ENCODE results near the gene GAN.
A peak's percentile ranks its signal among the peaks of the same experiment; 100 is the strongest.
"Not testable (repeated sequence)": the region's sequence is repeated elsewhere in the genome, so short reads cannot be mapped to it uniquely, and the experiment has no call there.

Gene GAN

DNA sequence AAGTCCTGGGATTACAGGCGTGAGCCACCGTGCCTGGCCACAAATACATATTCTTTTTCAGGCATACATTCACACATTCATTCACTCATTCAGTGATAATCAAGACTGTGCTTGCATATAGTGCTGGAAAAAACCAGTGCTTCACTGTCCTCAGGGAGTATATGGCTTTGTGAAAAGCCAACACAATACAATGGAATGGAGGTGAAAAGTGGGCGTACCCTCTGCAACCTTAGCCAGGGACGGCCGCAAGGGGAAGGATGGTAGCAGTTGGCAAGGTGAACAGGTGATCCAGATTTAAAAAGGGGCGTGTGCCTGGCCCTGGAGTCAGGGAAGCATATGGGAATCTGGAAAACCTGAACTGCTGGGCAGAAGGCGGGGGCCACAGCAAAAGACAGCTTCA is 18.1 kb upstream of the GAN start:
- FAIRE-seq (no peak), DNase-seq (ENCODE audit: insufficient read length, low spot score) (no peak)

DNA sequence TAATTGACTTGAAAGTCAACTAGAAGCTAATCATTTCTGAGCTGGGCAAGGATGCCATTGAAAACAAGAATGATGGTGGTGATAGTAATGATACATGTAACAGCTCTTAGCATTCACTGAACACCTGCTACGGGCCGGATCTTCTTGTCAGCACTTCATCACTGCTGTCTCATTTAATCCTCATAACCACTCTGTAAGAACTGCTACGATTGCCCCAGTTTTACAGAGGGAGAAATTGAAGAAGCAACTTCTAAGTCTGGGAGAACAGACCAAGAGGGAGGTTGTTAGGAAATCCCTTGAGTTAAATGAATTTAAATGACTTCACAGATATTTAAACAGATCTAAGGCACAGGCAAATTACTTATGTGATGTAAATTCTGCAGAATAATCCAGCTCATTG is 7.0 kb upstream of the GAN start:
- DNase-seq (ENCODE audit: insufficient read length, low spot score): no peak
- no peak for FAIRE-seq

DNA sequence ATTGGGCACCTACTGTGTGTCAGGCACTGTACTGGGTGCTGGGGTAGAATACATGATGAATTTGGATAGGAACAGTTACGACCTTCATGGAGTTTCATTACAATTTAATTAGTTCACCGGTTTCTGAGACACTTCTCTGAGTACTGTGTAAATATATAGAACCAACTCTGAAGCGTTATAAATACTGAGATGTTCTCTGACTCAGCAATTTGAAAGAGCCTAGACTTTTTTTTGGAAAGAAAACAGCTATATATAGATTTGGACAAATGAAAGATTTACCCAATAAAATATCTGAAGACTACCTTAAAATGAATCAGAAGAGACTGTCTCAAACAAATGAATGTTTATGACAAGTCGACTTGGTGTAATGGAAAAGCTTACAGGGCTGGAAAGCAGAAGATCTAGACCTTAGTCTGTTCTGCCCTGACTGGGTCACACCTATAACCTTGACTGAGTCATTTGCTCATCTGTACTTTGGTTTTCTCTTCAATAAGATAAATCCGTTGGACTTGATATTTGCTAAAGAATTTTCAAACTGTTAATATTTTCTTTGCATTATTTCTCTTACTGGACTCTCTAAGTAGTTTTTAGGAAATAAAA is 4.6 kb upstream of the GAN start:
- no peak for FAIRE-seq

DNA sequence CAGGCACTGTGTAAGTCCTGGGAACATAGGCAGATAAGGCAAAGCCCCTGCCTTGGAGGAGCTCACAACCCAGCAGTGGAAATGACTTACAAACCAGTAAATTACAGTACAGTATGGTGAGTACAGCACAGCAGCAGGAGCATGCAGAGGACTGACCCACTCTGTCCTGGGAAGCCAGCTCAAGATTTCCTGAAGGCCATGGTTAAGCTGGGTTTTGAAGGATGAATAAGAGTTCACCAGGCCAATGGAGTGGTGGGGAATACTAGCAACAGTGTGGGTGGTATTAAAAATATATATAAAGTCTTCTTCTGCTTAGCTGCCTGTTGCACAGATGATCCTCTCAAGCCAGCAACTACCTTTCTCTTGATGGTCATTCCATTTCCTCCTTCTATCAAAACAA is 3.0 kb upstream of the GAN start:
- FAIRE-seq (no peak), DNase-seq (ENCODE audit: insufficient read length, low spot score) (no peak)

More for the DNA sequence above, 4.6 kb upstream of the GAN start:
- no peak for DNase-seq (ENCODE audit: insufficient read length, low spot score)

DNA sequence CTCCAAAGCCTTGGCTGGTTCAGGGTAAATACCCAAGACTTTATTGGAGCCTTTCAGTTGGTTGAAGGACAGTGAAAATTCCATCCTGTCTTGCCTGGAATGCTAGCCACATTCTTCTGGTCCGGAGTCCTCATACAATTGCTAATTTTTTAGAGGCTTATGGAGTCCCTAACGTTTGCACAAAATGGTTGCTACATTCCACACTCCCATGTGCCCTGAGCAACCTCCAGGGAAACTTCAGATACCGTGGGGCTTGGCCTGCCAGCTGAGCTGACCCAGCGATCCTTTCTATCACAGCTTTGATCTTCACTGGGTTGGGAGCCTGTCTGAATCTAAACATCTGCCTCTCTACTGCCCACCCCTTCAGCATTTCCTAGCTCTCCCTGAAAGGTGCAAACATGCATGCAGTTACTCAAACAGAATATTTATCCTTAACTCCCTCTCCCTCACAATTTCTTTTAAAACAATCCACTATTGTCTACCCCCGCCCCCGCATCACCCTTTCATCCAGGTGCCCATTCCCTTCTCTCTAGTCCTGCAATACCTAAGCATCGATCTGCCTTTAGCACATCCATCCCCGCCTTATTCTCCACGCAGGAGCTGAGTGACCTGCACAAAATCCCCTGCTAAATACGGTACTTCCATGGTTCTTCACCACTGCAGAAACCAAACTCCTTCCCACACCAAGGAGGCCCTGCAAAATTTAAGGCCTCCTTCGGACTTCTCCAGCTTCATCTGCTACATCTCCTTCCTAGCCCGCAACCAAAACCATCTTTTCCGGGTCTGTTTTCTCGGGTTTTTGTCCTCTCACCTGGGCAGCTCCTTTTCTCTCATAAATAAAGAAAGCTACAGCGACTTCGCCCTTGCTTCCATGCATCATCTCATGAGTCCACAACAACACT is 810 bp upstream of the GAN start:
- FAIRE-seq (no peak), DNase-seq (ENCODE audit: insufficient read length, low spot score) (no peak)

DNA sequence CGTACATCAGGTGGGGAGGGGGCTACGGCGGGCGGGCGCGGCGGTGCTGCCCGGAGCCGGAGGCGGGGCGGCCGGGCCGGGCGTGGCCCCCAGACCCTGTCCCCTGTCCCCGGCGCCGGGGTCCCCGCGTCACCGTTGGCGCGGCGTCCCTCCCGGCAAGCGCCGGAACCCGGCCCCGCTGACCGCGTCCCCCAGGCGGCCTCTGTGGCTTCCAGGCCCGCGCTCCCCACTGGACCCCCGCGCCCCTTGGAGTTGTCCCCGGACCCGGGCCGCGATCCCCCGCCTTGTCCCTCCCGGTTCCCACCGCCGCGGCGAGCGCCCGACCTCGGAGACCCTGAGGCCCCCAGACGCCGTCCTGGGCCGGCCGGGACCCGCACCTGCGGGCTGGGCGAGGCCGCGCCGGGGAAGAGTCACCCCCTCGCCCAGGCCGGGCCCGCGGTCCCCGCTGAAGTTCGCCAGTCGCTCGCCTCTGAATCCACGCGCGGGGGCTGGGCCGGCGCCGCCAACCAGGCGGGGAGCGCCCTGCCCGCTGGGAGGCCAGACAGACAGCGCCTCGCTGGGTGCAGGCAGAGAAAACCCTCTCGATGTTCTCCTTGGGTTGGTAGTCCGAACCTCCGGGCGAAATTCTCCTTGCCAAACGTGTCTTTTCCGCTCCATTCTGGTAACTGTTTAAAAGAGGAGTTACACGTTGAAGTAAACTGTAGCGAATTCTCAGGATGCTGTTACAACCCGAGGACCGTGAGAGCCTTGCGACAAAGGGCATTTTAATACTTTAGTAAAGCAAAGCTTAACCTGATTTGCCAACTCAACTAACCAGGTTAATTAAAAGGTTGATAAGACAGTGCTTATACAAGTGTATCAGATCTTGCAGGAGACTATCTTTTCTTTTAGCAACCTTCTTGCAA is 761 bp downstream of the GAN start:
- FAIRE-seq (no peak), DNase-seq (ENCODE audit: insufficient read length, low spot score) (no peak)

DNA sequence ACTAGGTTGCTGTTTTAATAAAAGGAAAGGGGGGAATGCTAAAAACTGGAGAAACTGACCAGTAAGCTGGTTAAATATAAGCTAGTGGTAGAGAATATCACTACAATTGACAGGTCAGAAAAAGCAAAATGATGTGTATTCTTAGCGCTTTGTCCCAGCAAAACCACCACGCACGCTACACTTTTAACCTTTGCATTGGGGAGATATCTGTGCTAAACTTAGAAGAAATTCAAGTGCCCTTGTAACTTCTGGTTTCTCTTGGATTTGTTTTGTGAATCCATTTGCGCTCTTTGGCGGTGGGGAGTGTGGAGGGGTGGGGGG is 1.4 kb downstream of the GAN start:
- no peak for FAIRE-seq
- DNase-seq (ENCODE audit: insufficient read length, low spot score): no peak

DNA sequence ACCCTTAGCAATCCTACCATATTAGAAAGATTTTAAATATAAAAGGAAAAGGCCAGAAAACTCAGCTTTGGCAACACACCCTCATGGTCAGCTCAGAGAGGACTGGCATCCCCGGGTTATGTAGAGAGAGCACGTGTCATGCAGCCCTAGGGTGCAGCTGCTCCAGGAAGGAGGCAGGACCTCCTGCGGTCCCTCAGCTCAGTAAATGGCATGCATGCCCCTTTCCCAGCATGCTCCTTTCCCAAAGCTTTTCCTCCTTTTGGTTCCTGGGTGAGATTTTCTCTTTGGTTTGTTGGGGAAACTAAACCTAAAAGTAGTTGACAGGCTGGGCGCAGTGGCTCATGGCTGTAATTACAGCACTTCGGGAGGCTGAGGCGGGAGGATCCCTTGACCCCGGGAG is 3.9 kb downstream of the GAN start:
- DNase-seq (ENCODE audit: insufficient read length, low spot score) (peak; percentile 7), FAIRE-seq (no peak)

DNA sequence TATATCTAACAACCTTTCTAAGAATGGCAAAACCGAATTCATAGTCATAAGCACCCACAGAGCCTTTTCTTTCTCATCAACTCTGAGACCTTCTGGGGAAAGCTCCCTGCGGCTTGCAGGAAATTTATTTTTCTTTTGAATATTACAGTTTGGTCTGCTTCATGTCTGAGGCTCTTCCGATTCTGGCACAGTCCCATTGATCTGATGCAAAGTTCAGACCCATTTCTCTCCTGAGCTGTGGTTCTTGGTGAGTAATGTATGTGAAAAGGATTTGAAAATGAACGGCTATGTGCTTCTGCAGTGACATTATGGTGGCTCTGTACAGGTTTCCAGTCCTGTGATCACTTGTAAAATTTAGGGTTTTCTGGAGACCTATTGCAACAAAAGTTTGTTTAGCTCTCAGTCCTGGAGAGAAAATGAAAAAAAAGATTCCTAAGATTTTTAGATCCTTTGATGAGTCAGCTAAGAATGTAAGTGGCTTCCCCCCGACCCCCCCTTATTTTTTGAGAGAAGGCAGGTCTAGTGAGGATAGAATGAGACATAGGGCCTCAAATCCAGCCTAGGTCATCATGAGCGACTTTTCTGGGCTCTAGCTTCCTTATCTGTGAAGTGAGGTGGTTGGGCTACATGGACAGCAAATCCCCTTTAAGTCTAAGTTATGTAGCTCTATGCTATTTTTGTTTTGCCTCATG is 4.6 kb downstream of the GAN start:
- FAIRE-seq (no peak), DNase-seq (ENCODE audit: insufficient read length, low spot score) (peak; percentile 51)

DNA sequence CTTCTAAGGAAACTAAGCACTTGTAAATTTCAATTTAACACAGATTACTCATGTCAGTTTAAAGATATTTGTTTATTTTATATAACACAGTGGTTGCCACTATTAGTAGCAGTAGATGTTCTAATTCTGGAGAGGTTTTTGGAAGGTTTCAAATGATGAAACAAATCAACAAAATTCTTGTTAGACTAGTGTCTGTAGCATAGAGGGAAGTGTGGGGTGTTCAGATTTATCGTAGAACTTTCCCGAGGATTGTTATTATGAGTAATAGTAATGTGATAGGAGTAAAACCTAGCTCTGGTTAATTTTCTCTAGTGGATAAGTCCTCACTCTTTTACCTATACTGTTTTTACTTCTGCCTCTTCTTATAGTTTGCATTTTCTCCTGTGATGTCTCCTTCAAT is 6.3 kb downstream of the GAN start:
- FAIRE-seq (no peak), DNase-seq (ENCODE audit: insufficient read length, low spot score) (no peak)

DNA sequence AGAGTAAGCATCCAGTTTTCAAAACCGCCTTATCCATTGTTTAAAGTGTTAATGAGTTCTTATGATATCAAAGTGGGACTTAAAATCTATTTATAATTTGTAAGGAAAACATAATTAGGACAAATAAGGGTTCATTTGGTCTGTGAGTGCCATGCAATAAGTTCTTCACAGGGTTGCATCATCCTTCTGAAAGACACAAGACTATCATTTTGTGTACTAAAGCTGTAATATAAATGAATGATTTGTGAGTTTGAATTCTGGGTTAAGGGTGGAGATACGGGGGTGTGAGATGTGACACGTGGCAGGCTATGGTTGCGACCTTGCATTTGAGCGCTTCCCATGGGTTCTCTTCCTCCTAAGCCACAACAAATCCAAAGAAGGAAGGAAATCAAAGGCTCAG is 6.8 kb downstream of the GAN start:
- FAIRE-seq (no peak), DNase-seq (ENCODE audit: insufficient read length, low spot score) (no peak)

DNA sequence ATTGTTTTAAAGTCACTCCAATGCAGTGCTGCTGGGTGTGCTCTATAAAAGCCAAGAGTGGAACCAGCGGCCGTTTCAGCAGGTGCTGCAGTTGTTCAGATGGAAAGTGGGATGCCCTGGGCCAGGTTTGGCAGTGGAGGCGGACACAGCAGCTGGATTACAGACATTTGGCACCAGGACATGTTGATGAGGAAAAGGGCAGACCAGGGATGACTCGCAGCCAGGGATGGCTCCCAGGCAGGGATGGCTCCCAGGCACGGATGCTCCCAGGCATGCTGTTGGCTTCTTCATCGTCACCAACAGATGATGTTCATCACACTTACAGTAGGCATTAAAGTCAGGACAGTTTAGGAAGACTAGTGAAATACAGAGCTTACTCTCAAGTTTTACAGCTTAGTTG is 10.0 kb downstream of the GAN start:
- FAIRE-seq (no peak), DNase-seq (ENCODE audit: insufficient read length, low spot score) (no peak)

DNA sequence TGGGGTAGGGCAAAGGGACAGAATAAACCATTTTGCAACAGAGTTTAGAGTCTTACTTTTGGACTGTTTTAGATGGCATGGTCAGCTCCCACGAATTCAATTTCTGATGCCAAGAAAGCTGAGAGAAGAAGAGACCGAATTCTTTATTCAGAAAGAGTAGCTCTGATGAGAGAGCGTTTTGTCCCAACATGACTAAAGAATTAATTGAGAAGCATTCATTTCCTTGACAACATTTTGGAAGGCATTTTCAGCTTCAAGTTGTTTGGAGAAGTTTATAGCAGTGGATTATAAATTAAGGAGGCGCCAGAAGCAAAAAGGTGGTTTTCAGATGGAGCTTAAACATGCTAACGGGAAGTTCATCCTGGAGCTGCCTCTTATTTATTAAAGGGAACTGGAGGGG is 12.2 kb downstream of the GAN start:
- FAIRE-seq: no peak

DNA sequence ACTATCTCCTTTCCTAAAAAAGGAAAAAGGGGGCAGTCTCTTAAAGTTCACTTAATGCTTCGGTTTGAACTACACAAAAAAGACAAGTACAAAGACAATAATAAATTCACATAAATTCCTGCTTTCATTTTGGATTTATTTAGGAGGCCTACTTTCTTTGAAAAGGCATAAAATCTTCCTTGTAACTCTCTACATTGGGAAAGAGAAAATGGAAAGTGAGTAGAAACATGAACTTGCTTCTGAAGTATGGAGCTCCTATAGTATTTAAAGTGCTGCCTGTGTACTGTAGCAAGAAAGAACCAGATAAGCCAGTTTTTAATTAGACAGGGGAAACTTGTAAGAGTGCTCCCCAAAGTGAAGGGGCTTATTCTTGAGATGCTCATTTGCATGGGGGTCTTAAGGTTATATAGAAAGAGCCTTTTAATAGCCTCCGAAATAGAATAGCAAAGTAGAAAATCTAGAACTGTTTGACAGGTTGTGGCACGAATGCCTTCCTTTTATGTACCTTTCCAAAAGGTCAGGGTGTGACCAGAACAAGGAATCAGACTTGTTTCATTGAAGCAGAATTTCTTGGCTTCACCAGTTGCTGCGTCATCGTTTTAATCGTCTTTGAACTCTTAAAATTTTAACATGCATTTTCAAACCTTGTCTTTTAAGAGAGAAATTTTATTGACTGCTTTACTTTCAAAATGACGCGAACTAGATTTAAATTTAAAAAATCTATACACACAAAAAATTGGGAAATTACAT is 12.9 kb downstream of the GAN start:
- FAIRE-seq: no peak
- no peak for DNase-seq (ENCODE audit: insufficient read length, low spot score)

More for the DNA sequence above, 12.2 kb downstream of the GAN start:
- DNase-seq (ENCODE audit: insufficient read length, low spot score): no peak

DNA sequence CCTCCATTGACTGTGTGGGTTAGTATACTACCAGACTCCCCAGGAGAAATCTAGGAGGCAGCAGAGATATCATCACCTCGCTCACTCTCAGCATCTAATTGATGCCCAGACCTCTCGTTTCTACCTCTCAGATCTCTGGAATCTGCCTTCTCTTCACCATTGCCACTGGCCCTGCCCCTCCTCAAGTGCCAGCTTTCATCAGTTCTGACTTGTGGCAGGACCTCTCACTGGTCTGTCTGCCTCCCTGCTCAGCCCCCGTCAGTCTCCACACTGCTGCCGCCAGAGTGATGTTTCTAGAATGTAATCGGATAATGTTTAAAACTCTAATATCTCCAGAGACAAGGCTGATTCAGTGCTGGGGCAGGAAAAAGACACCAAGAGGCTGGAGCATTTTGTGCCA is 15.2 kb downstream of the GAN start:
- no peak for FAIRE-seq

DNA sequence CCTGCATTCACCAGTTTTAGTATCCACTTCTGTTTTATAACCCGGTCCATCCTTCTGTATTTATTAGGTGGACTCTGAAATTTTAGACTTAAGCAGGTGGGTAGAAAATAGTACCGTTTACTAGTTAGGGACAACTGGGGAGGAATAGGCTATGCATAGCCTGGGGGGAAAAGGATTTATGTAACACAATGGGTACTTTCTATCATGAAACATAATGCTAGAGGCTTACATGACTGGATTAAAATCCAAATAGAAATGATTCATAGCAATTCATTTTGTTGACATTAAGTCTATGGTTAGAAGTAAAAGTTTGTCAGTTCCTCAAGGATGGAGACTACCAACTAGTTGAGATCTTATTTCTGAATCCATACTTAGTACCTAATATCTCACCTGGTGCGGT is 18.6 kb downstream of the GAN start:
- FAIRE-seq (no peak), DNase-seq (ENCODE audit: insufficient read length, low spot score) (no peak)

More for the DNA sequence above, 15.2 kb downstream of the GAN start:
- DNase-seq (ENCODE audit: insufficient read length, low spot score): no peak

DNA sequence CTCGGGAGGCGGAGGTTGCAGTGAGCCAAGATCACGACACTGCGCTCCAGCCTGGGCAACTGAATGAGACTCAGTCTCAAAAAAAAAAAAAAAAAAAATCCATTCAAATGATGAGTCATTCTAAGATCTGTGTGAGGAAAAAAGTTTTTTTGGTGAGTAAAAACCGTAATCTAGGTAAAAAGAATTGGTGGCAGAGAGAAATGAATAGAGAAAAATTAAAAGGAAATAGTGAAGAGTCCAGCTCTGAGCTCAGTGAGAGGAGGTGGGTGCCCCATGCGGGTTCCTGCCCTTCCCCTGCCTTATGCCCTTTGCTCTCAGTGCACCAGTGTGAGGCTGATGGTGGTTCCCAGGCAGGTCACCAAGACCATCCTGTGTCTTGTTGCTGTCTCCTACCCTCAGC is 20.9 kb downstream of the GAN start:
- FAIRE-seq: no peak
- no peak for DNase-seq (ENCODE audit: insufficient read length, low spot score)

DNA sequence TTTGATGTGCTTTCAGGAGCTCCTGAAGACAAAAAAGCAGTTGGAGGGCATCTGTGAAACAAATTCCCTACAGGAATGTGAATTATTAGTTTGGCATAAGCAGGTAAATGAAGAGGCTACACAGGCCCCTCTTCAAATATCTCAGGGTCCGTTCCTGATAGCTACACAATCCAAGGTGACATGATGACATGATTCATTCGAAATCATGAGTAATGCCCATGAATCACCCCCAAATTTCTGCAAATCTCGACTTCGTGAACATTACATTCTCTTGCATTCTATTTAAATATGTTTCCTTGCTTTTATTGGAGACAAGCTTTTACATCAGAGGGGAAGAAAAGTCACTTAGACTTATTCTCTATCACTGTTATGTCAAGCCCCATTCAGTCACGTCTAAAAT is 22.3 kb downstream of the GAN start:
- FAIRE-seq (no peak), DNase-seq (ENCODE audit: insufficient read length, low spot score) (no peak)

DNA sequence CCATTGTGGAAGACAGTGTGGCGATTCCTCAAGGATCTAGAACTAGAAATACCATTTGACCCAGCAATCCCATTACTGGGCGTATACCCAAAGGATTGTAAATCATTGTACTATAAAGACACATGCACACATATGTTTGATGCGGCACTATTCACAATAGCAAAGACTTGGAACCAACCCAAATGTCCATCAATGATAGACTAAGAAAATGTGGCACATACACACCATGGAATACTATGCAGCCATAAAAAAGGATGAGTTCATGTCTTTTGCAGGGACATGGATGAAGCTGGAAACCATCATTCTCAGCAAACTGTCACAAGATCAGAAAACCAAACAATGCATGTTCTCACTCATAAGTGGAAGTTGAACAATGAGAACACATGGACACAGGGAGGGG is 30.4 kb downstream of the GAN start:
- not testable (repeated sequence) for FAIRE-seq

DNA sequence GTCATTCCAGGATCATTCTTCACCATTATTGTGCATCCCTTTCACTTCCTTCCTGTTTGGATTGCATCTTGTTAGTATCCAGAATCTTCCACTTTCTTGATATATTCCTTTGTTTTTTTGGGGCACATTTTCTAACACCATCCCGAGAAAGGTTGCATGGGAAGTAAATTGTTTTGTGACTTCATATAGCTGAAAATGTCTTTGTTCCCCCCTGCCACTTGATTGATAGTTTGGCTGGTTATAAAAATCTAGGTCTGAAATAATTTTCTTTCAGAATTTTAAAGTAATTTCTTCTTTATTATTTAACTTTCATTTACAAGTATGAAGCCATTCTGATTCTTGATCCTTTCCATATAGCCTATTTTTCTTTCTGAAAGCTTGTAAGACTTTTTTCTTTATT is 32.7 kb downstream of the GAN start:
- FAIRE-seq: no peak

More for the DNA sequence above, 30.4 kb downstream of the GAN start:
- not testable (repeated sequence) for DNase-seq (ENCODE audit: insufficient read length, low spot score)

More for the DNA sequence above, 32.7 kb downstream of the GAN start:
- DNase-seq (ENCODE audit: insufficient read length, low spot score): no peak
